Measurements from ENCODE around the gene TP73. TPM values are rescaled to one million over a fixed set of nuclear protein-coding genes. Genes with fewer than 3 reads are reported as not detected.

Gene TP73
- total RNA-seq, 1 experiment from 2014 or later = 19.2 TPM

DNA sequence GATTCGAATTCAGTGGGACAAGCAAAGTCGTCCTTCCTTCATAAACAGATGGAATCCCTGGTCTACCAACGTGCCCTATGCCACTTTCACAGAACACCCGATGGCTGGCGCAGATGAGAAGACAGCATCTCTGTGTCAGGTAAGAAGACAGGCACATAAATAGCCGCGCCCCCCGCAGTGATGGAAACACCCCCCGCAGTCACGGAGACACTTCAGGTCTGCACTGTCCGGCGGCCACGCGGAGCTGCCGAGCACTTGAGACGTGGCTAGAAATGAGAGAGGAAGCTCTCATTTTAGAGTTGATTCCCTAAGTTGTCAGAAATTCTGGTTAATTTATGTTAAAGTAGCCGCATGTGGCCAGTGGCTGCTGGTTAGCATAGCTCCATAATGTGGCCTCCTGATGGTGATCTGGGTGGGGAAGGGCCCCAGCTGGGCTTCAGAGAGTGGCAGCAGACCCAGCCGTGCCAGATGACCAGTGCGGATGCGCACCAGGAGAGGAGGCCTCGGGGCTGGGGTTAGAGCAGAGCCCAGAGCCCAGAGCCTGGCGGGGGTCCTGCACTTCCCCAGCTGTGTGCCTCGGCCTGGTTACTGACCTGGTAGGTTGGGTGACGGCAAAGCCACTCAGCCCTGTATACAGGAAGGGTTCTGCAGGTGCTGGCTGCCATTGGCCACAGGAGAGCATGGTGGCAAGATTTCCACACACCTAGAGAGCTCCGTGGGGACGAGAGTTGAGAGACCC, 24.6 kb upstream of the TP73 start:
- intact Hi-C loops (cut with micrococcal nuclease) = no loop called here

More for the DNA sequence above, 24.6 kb upstream of the TP73 start:
- Histone ChIP-seq H3K79me2 (ENCODE audit: insufficient read depth, low read length) (no peaks in the 10 kb centered on the region), H4K20me1 (ENCODE audit: insufficient read depth) (no peaks in the 10 kb centered on the region), H3K36me3 (ENCODE audit: control insufficient read depth in 1 of 2, insufficient read depth in 2 of 2, low read length in 2 of 2) (peaks cover 6% of the 10 kb centered on the region in 2 experiments; a peak in 1 of 4 replicates), H3K9me2 (ENCODE audit: insufficient read depth) (no peaks in the 10 kb centered on the region), H3K4me3 (replicated peaks in 1 of 2; ENCODE audit: low read depth in 1 of 2, low read length in 2 of 2) (no peak overlapping the region), H2AFZ (ENCODE audit: low read depth, low read length, poor library complexity, severe bottlenecking) (no peak overlapping the region), H3K4me1 (ENCODE audit: control insufficient read depth in 1 of 2, insufficient read depth in 2 of 2, low read length in 2 of 2) (peaks cover 3 to 23% of the 10 kb centered on the region in 2 experiments; a peak in 2 of 4 replicates), H3K27me3 (ENCODE audit: insufficient read depth, low read length) (no peaks in the 10 kb centered on the region), H3K27ac (ENCODE audit: low read depth, low read length) (no peak overlapping the region), H3K9me3 (ENCODE audit: control insufficient read depth in 1 of 2, insufficient read depth in 1 of 2, low read depth in 1 of 2, low read length in 2 of 2) (no peaks in the 10 kb centered on the region), H3K9ac (ENCODE audit: low read length) (no peak overlapping the region), H3K4me2 (ENCODE audit: low read length) (no peak overlapping the region)
- ATAC-seq (no peak), DNase-seq (ENCODE audit: low read depth, low spot score) (no peak)
- no TSS peak for BruUV-seq (replicated peaks)
- ChIA-PET POLR2A (no interaction called here), RAD21 (ENCODE audit: low non-redundant PET in 1 of 2, low total read pairs in 2 of 2, uncharacterized antibody in 2 of 2, unreplicated experiment in 2 of 2) (no interaction called here), CTCF (interaction anchor here (1.2 to 2.6 kb wide), 2 partner anchors 9 to 174 kb away, joined by 4 to 7 read pairs; no protein-coding TSS in a partner anchor)
- no peak for TF ChIP-seq SP1 (IDR thresholded peaks at IDR 0.05; ENCODE audit: low read depth)
- TF ChIP-seq, protein P1, sequence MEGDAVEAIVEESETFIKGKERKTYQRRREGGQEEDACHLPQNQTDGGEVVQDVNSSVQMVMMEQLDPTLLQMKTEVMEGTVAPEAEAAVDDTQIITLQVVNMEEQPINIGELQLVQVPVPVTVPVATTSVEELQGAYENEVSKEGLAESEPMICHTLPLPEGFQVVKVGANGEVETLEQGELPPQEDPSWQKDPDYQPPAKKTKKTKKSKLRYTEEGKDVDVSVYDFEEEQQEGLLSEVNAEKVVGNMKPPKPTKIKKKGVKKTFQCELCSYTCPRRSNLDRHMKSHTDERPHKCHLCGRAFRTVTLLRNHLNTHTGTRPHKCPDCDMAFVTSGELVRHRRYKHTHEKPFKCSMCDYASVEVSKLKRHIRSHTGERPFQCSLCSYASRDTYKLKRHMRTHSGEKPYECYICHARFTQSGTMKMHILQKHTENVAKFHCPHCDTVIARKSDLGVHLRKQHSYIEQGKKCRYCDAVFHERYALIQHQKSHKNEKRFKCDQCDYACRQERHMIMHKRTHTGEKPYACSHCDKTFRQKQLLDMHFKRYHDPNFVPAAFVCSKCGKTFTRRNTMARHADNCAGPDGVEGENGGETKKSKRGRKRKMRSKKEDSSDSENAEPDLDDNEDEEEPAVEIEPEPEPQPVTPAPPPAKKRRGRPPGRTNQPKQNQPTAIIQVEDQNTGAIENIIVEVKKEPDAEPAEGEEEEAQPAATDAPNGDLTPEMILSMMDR (IDR thresholded peaks at IDR 0.05 in 2 of 3, conservative IDR thresholded peaks at IDR 0.05 in 1 of 3; ENCODE audit: borderline replicate concordance in 1 of 3, insufficient read depth in 1 of 3, low read depth in 2 of 3, low read length in 2 of 3) = no peak
- no peak for TF ChIP-seq FOSL1 (IDR thresholded peaks at IDR 0.05; ENCODE audit: low read depth)
- TF ChIP-seq SIN3A (IDR thresholded peaks at IDR 0.05; ENCODE audit: low read depth) = no peak
- TF ChIP-seq, protein P2, sequence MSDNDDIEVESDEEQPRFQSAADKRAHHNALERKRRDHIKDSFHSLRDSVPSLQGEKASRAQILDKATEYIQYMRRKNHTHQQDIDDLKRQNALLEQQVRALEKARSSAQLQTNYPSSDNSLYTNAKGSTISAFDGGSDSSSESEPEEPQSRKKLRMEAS (IDR thresholded peaks at IDR 0.05) = no peak
- no peak for TF ChIP-seq ZFX (IDR thresholded peaks at IDR 0.05)
- TF ChIP-seq CEBPB (IDR thresholded peaks at IDR 0.05; ENCODE audit: low read depth) = no peak
- no peak for TF ChIP-seq ZNF274 (IDR thresholded peaks at IDR 0.05; ENCODE audit: low read depth, low read length)
- no peak for TF ChIP-seq EGR1 (IDR thresholded peaks at IDR 0.05; ENCODE audit: low read depth)
- TF ChIP-seq, protein P3, sequence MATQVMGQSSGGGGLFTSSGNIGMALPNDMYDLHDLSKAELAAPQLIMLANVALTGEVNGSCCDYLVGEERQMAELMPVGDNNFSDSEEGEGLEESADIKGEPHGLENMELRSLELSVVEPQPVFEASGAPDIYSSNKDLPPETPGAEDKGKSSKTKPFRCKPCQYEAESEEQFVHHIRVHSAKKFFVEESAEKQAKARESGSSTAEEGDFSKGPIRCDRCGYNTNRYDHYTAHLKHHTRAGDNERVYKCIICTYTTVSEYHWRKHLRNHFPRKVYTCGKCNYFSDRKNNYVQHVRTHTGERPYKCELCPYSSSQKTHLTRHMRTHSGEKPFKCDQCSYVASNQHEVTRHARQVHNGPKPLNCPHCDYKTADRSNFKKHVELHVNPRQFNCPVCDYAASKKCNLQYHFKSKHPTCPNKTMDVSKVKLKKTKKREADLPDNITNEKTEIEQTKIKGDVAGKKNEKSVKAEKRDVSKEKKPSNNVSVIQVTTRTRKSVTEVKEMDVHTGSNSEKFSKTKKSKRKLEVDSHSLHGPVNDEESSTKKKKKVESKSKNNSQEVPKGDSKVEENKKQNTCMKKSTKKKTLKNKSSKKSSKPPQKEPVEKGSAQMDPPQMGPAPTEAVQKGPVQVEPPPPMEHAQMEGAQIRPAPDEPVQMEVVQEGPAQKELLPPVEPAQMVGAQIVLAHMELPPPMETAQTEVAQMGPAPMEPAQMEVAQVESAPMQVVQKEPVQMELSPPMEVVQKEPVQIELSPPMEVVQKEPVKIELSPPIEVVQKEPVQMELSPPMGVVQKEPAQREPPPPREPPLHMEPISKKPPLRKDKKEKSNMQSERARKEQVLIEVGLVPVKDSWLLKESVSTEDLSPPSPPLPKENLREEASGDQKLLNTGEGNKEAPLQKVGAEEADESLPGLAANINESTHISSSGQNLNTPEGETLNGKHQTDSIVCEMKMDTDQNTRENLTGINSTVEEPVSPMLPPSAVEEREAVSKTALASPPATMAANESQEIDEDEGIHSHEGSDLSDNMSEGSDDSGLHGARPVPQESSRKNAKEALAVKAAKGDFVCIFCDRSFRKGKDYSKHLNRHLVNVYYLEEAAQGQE (IDR thresholded peaks at IDR 0.05; ENCODE audit: low read depth) = no peak
- TF ChIP-seq, protein P4, sequence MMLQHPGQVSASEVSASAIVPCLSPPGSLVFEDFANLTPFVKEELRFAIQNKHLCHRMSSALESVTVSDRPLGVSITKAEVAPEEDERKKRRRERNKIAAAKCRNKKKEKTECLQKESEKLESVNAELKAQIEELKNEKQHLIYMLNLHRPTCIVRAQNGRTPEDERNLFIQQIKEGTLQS (IDR thresholded peaks at IDR 0.05) = no peak
- no peak for TF ChIP-seq POLR2A (IDR thresholded peaks at IDR 0.05; ENCODE audit: borderline replicate concordance, extremely low read depth, insufficient read depth, insufficient read length)
